ENCODE data around the gene PDE7B. TPM values are rescaled to one million over a fixed set of nuclear protein-coding genes. Genes with fewer than 3 reads are reported as not detected.

PDE7B gene
- total and polyA plus RNA-seq, 2 of the 4 experiments (the other 2 are of a cell fraction), result 7.8 to 12.4 TPM

DNA sequence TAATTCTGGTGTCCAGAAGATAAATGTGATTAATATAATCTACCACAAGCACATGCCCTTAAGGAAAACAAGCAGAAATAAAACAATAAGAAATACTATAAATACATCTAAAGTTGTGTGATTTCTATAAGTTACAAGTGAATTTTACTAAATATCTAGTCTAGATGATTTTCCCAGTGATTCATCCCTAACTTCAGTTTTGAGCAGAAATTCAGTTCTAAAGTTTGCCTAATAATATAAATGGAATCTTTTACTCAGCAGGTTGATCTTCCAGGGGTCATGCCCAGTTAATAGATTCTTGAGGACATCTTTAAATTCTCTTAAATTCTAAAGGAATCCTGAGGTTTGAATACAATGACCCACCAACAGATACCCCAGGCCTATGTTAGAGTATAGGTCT is 37.3 kb downstream of the PDE7B start:
- ATAC-seq (ENCODE audit: low read depth), result no peak
- H4K5ac ChIP-seq (ENCODE audit: low read depth, low read length), result no peak overlapping the region
- peaks cover 7% of the 10 kb centered on the region for H3K4me1 ChIP-seq (ENCODE audit: control insufficient read depth, insufficient read depth, low read length)
- TF ChIP-seq, protein P1, sequence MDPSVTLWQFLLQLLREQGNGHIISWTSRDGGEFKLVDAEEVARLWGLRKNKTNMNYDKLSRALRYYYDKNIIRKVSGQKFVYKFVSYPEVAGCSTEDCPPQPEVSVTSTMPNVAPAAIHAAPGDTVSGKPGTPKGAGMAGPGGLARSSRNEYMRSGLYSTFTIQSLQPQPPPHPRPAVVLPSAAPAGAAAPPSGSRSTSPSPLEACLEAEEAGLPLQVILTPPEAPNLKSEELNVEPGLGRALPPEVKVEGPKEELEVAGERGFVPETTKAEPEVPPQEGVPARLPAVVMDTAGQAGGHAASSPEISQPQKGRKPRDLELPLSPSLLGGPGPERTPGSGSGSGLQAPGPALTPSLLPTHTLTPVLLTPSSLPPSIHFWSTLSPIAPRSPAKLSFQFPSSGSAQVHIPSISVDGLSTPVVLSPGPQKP (IDR thresholded peaks at IDR 0.05; ENCODE audit: borderline replicate concordance, low read depth, low read length), result no peak
- no peak for TF ChIP-seq MXI1 (IDR thresholded peaks at IDR 0.05; ENCODE audit: borderline replicate concordance, low read depth, low read length)
- TF ChIP-seq RAD21 (IDR thresholded peaks at IDR 0.05; ENCODE audit: low read length), result no peak
- TF ChIP-seq FOS (IDR thresholded peaks at IDR 0.05; ENCODE audit: low read depth, low read length), result no peak
- TF ChIP-seq POLR2A (IDR thresholded peaks at IDR 0.05; ENCODE audit: low read depth, low read length), result no peak
- TF ChIP-seq CHD1 (IDR thresholded peaks at IDR 0.05; ENCODE audit: low read depth, low read length), result no peak
- TF ChIP-seq MAZ (IDR thresholded peaks at IDR 0.05; ENCODE audit: borderline replicate concordance, low read depth, low read length), result no peak
- no peak for TF ChIP-seq MAFK (IDR thresholded peaks at IDR 0.05; ENCODE audit: low read depth, low read length)
- TF ChIP-seq RCOR1 (IDR thresholded peaks at IDR 0.05; ENCODE audit: insufficient replicate concordance, low read length), result no peak
- no peak for TF ChIP-seq NFE2L2 (IDR thresholded peaks at IDR 0.05; ENCODE audit: low read depth, low read length)
- TF ChIP-seq CEBPB (IDR thresholded peaks at IDR 0.05; ENCODE audit: low read depth, low read length), result no peak
- TF ChIP-seq SMC3 (IDR thresholded peaks at IDR 0.05; ENCODE audit: low read depth, low read length), result no peak
- TF ChIP-seq, protein P2, sequence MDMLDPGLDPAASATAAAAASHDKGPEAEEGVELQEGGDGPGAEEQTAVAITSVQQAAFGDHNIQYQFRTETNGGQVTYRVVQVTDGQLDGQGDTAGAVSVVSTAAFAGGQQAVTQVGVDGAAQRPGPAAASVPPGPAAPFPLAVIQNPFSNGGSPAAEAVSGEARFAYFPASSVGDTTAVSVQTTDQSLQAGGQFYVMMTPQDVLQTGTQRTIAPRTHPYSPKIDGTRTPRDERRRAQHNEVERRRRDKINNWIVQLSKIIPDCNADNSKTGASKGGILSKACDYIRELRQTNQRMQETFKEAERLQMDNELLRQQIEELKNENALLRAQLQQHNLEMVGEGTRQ (IDR thresholded peaks at IDR 0.05; ENCODE audit: low read depth, low read length), result no peak
- TF ChIP-seq BHLHE40 (IDR thresholded peaks at IDR 0.05; ENCODE audit: low read depth, low read length), result no peak
- TF ChIP-seq, protein P3, sequence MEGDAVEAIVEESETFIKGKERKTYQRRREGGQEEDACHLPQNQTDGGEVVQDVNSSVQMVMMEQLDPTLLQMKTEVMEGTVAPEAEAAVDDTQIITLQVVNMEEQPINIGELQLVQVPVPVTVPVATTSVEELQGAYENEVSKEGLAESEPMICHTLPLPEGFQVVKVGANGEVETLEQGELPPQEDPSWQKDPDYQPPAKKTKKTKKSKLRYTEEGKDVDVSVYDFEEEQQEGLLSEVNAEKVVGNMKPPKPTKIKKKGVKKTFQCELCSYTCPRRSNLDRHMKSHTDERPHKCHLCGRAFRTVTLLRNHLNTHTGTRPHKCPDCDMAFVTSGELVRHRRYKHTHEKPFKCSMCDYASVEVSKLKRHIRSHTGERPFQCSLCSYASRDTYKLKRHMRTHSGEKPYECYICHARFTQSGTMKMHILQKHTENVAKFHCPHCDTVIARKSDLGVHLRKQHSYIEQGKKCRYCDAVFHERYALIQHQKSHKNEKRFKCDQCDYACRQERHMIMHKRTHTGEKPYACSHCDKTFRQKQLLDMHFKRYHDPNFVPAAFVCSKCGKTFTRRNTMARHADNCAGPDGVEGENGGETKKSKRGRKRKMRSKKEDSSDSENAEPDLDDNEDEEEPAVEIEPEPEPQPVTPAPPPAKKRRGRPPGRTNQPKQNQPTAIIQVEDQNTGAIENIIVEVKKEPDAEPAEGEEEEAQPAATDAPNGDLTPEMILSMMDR (conservative IDR thresholded peaks at IDR 0.05; ENCODE audit: low read depth, low read length), result no peak
- TF ChIP-seq RFX5 (IDR thresholded peaks at IDR 0.05; ENCODE audit: low read depth, low read length), result no peak
- ChIA-PET POLR2A (ENCODE audit: unreplicated experiment) (no interaction called here), CTCF (interaction anchor here (0.5 kb wide), 1 partner anchor 147 kb away, joined by 4 read pairs; no protein-coding TSS in a partner anchor)
- H4K8ac ChIP-seq (ENCODE audit: low read depth in 2 of 2, low read length in 2 of 2), result no peak overlapping the region
- no peak overlapping the region for H3K4me2 ChIP-seq (ENCODE audit: low read depth, low read length)
- no peak overlapping the region for H4K91ac ChIP-seq (ENCODE audit: insufficient read depth, low read depth, low read length)
- no peak overlapping the region for H2BK120ac ChIP-seq (ENCODE audit: low read depth, low read length)
- H2AK9ac ChIP-seq (replicated peaks; ENCODE audit: low read depth, low read length, poor library complexity), result no peak overlapping the region
- dilution Hi-C loops (cut with HindIII; ENCODE audit: low sequenced_read_pairs, unreplicated experiment) (no loop called here), in situ Hi-C loops (cut with MboI; ENCODE audit: low sequenced_read_pairs) (no loop called here), intact Hi-C loops (cut with micrococcal nuclease) (no loop called here)
- no peaks in the 10 kb centered on the region for H3K9me1 ChIP-seq (ENCODE audit: insufficient read depth, low read length)
- DNase-seq, result no peak
- no peak overlapping the region for H3K23ac ChIP-seq (ENCODE audit: low read depth, low read length)
- no peak overlapping the region for H2BK5ac ChIP-seq (ENCODE audit: low read depth, low read length, poor library complexity, severe bottlenecking)
- peaks cover 20 to 31% of the 10 kb centered on the region in 2 experiments for H3K79me1 ChIP-seq (ENCODE audit: low read depth in 1 of 2, low read length in 2 of 2)
- no peaks in the 10 kb centered on the region for H4K20me1 ChIP-seq (ENCODE audit: insufficient read depth, low read length)
- no peak overlapping the region for H3K18ac ChIP-seq (ENCODE audit: low read depth, low read length)
- H2AK5ac ChIP-seq (ENCODE audit: low read depth, low read length), result no peak overlapping the region
- H3K4me3 ChIP-seq (ENCODE audit: insufficient read depth, low read depth, low read length), result no peak overlapping the region
- no TSS peak for BruUV-seq (replicated peaks)
- H3K14ac ChIP-seq (replicated peaks; ENCODE audit: low read depth, low read length), result 0 out of 2 replicates have a peak overlapping the region, but pooled peaks have one; percentile 53
- no peaks in the 10 kb centered on the region for H3K9me3 ChIP-seq (ENCODE audit: control insufficient read depth, insufficient read depth, low read length)
- H3K4ac ChIP-seq (ENCODE audit: low read depth, low read length), result no peak overlapping the region
- H3K9ac ChIP-seq (ENCODE audit: low read depth, low read length), result no peak overlapping the region
- H2BK15ac ChIP-seq (ENCODE audit: low read depth, low read length), result no peak overlapping the region
- H2BK20ac ChIP-seq (ENCODE audit: low read depth, low read length), result no peak overlapping the region; the same call in 1 of the 2 replicates
- no peak overlapping the region for H2AFZ ChIP-seq (replicated peaks; ENCODE audit: low read length, poor library complexity)
- H3K27ac ChIP-seq (ENCODE audit: insufficient read depth, low read length), result no peak overlapping the region
- H3K27me3 ChIP-seq (ENCODE audit: control insufficient read depth, insufficient read depth, low read length), result no peaks in the 10 kb centered on the region
- H3K56ac ChIP-seq (ENCODE audit: extremely low read depth, insufficient read depth, low read length), result no peak overlapping the region
- peaks cover 1% of the 10 kb centered on the region for H3K36me3 ChIP-seq (ENCODE audit: control insufficient read depth, insufficient read depth, low read length)
